Lung (tissue), 12 donors: ENCODE measurements around the gene LONP1. TPM values are rescaled to one million over a fixed set of nuclear protein-coding genes. Genes with fewer than 3 reads are reported as not detected.

Experiments used
- ATAC-seq: fragments of 200-7000 bp; cut with Tn5 transposase; one replicate; pipeline ENCODE4 v1.9.1; 2020; ENCODE audit warnings: moderate number of reproducible peaks; ENCODE audit not compliant: insufficient read depth, low FRiP score
- DNase-seq, 3 donors: peaks; one replicate each; pipeline ENCODE4 v3.0.0-alpha.2; 2013 to 2017
- H3K27ac ChIP-seq, 2 donors: one replicate each; pipeline ENCODE4 v1.5.1; 2013; ENCODE audit warnings: mild to moderate bottlenecking in 2 of 2, moderate library complexity in 2 of 2, control low read depth in 1 of 2, inconsistent platforms in 1 of 2, low read depth in 1 of 2, low read length in 1 of 2
- H3K27me3 ChIP-seq, 3 donors: one replicate each; pipeline ENCODE4 v1.5.1; 2013; ENCODE audit warnings: low read length in 2 of 3; ENCODE audit not compliant: control insufficient read depth in 3 of 3, insufficient read depth in 3 of 3
- H3K36me3 ChIP-seq, 4 donors: one replicate each; pipeline ENCODE4 v1.5.1; 2013; ENCODE audit warnings: low read length in 4 of 4, mild to moderate bottlenecking in 1 of 4, moderate library complexity in 1 of 4; ENCODE audit not compliant: control insufficient read depth in 4 of 4, insufficient read depth in 4 of 4
- H3K4me1 ChIP-seq, 5 donors: one replicate each; pipeline ENCODE4 v1.5.1; 2013; ENCODE audit warnings: low read length in 5 of 5, mild to moderate bottlenecking in 2 of 5, moderate library complexity in 1 of 5; ENCODE audit not compliant: control insufficient read depth in 5 of 5, insufficient read depth in 5 of 5
- H3K4me3 ChIP-seq: one replicate; pipeline ENCODE4 v1.5.1; 2013; ENCODE audit warnings: mild to moderate bottlenecking, control low read depth, moderate library complexity
- H3K9ac ChIP-seq, 2 donors: one replicate each; pipeline ENCODE4 v1.5.1; 2013; ENCODE audit warnings: low read length in 2 of 2, control low read depth in 1 of 2; ENCODE audit not compliant: insufficient read depth in 1 of 2
- H3K9me3 ChIP-seq, 4 donors: one replicate each; pipeline ENCODE4 v1.5.1; 2013; ENCODE audit warnings: low read length in 3 of 4, mild to moderate bottlenecking in 1 of 4, moderate library complexity in 1 of 4; ENCODE audit not compliant: control insufficient read depth in 4 of 4, insufficient read depth in 3 of 4
- CTCF ChIP-seq: IDR thresholded peaks from 2 replicates; pipeline ENCODE4 v1.5.1; 2012; ENCODE audit warnings: mild to moderate bottlenecking; ENCODE audit errors: control extremely low read depth, extremely low read depth
- WGBS, 2 donors: extraction: QIAGEN DNeasy Blood & Tissue Kit; methylation state at CpG; one replicate each; pipeline ENCODE4 v1.1.7; 2013; 5-methylcytosine and 5-hydroxymethylcytosine counted together
- polyA plus RNA-seq, 2 donors: library from polyadenylated mRNA; stranded (reverse); fragments of 200-250 nt; gene quantifications; one replicate each; pipeline ENCODE4 v1.2.1, GENCODE V29; 2013
- total RNA-seq, 2 donors: library from RNA; depleted of rRNA in 1 of 2; stranded (reverse); fragments of >200 nt in 1 of 2; gene quantifications; one replicate each; pipeline ENCODE4 v1.2.1, GENCODE V29; 2014 to 2021
- donor health status: control.
- donor health status: control.
- donor health status: Bipolar disorder and iron deficiency.
- donor health status: healthy.
- donor health status: DM: yes; HTN: yes; CAD: no.

The LONP1 gene
- total and polyA plus RNA-seq, 4 donors: 41.0 to 89.6 (median 69.0) TPM

GRCh38 chr19:5646703-5647102 is 73.2 kb downstream of the LONP1 start:
- Histone ChIP-seq H3K9ac (no peak overlapping the region), H3K4me1 (peaks cover 0 to 5% (median 0%) of the 10 kb centered on the region in 5 donors), H3K36me3 (peaks cover 45 to 68% (median 54%) of the 10 kb centered on the region in 4 donors), H3K27me3 (no peaks in the 10 kb centered on the region), H3K9me3 (no peaks in the 10 kb centered on the region), H3K27ac (no peak overlapping the region), H3K4me3 (no peak overlapping the region)
- DNase-seq: no peak
- ATAC-seq: no peak
- 92 to 95% methylated on average over 4 of the region's 4 CpGs for WGBS, 2 donors
- no peak for TF ChIP-seq CTCF

- Histone ChIP-seq H3K36me3 (peaks cover 37 to 64% (median 52%) of the 10 kb centered on the region in 4 donors), H3K9me3 (no peaks in the 10 kb centered on the region), H3K4me3 (no peak overlapping the region), H3K27ac (no peak overlapping the region), H3K27me3 (no peaks in the 10 kb centered on the region), H3K4me1 (peaks cover 0 to 5% (median 0%) of the 10 kb centered on the region in 5 donors), H3K9ac (no peak overlapping the region)
- ATAC-seq (no peak), DNase-seq (no peak)
- TF ChIP-seq CTCF: no peak
- WGBS, 2 donors: 87 to 91% methylated on average over 5 of the region's 5 CpGs
Measured at GRCh38 chr19:5645409-5645808, 74.5 kb downstream of the LONP1 start.

- DNase-seq (no peak), ATAC-seq (no peak)
- no peak overlapping the region for H3K4me3 ChIP-seq
- TF ChIP-seq CTCF: no peak
- H3K9me3 ChIP-seq: no peaks in the 10 kb centered on the region
- no peak overlapping the region for H3K9ac ChIP-seq
- H3K27me3 ChIP-seq: no peaks in the 10 kb centered on the region
- H3K27ac ChIP-seq: no peak overlapping the region
- 86 to 90% methylated on average over 2 of the region's 2 CpGs for WGBS, 2 donors
- H3K36me3 ChIP-seq: peaks cover 33 to 56% (median 44%) of the 10 kb centered on the region in 4 donors
- H3K4me1 ChIP-seq: peaks cover 0 to 5% (median 0%) of the 10 kb centered on the region in 5 donors
Measured at GRCh38 chr19:5644037-5644436, 75.9 kb downstream of the LONP1 start.

GRCh38 chr19:5643060-5643459 is 76.9 kb downstream of the LONP1 start:
- Histone ChIP-seq H3K27ac (no peak overlapping the region), H3K4me1 (peaks cover 0 to 5% (median 0%) of the 10 kb centered on the region in 5 donors), H3K9ac (no peak overlapping the region), H3K4me3 (no peak overlapping the region), H3K36me3 (peaks cover 33 to 56% (median 39%) of the 10 kb centered on the region in 4 donors), H3K27me3 (no peaks in the 10 kb centered on the region), H3K9me3 (no peaks in the 10 kb centered on the region)
- no peak for TF ChIP-seq CTCF
- no peak for DNase-seq
- no peak for ATAC-seq
- 91 to 94% methylated on average over 4 of the region's 4 CpGs for WGBS, 2 donors
